ENCODE data around the gene PDE10A. TPM values are rescaled to one million over a fixed set of nuclear protein-coding genes. Genes with fewer than 3 reads are reported as not detected.

Gene PDE10A
- total and polyA plus RNA-seq, 9 of the 15 experiments (the other 6 are each of a cell fraction or from before 2014, with no cell fraction given) = 0.04 TPM; not detected in 8

GRCh38 chr6:165453395-165453794, 209.6 kb downstream of the PDE10A start:
- no peak for FAIRE-seq
- WGBS (ENCODE audit: insufficient coverage, low coverage, missing lambda C conversion rate) = 3% methylated on average over 2 of the region's 2 CpGs
- in situ Hi-C loops (cut with MboI) = no loop called here
- no TSS peak for BruUV-seq (replicated peaks)
- DNase-seq (ENCODE audit: extremely low read depth in 1 of 4, low spot score in 3 of 4) = no peak
- no peak overlapping the region for H3K4me3 ChIP-seq
- no peaks in the 10 kb centered on the region for H3K79me2 ChIP-seq (ENCODE audit: control insufficient read depth, insufficient read depth, low read length)
- no peaks in the 10 kb centered on the region for H3K36me3 ChIP-seq (ENCODE audit: control insufficient read depth, insufficient read depth, low read length)
- ChIA-PET CTCF (ENCODE audit: low intra/inter-chr PET ratio) (no interaction called here), POLR2A (no interaction called here)
- no peak overlapping the region for H3K27ac ChIP-seq (ENCODE audit: extremely low read depth, low read depth, low read length)
- H3K9me1 ChIP-seq (ENCODE audit: control insufficient read depth, insufficient read depth, low read length) = no peaks in the 10 kb centered on the region
- H4K20me1 ChIP-seq (replicated peaks; ENCODE audit: control insufficient read depth, insufficient read depth, low read length) = no peaks in the 10 kb centered on the region
- ATAC-seq = no peak
- TF ChIP-seq ZNF57 (CRISPR knock-in tag; IDR thresholded peaks at IDR 0.05) (no peak), MTA2 (IDR thresholded peaks at IDR 0.05; ENCODE audit: low read depth) (no peak), NUFIP1 (IDR thresholded peaks at IDR 0.05; ENCODE audit: partially characterized antibody) (no peak), ESRRA (IDR thresholded peaks at IDR 0.05; ENCODE audit: borderline replicate concordance, low read depth) (no peak), PHF8 (IDR thresholded peaks at IDR 0.05; ENCODE audit: borderline replicate concordance, low read length) (no peak), POLR3A (IDR thresholded peaks at IDR 0.05; ENCODE audit: borderline replicate concordance, extremely low read depth, insufficient read depth, insufficient read length) (no peak), ZNF561 (CRISPR knock-in tag; conservative IDR thresholded peaks at IDR 0.05) (no peak), TAF15 (IDR thresholded peaks at IDR 0.05; ENCODE audit: low read depth, low read length) (no peak), MYNN (IDR thresholded peaks at IDR 0.05) (no peak), MYNN (CRISPR knock-in tag; IDR thresholded peaks at IDR 0.05) (no peak), ZBTB26 (CRISPR knock-in tag; IDR thresholded peaks at IDR 0.05) (no peak), GTF2B (IDR thresholded peaks at IDR 0.05; ENCODE audit: extremely low read depth, insufficient read length) (no peak), SUPT5H (IDR thresholded peaks at IDR 0.05) (no peak), WHSC1 (IDR thresholded peaks at IDR 0.05; ENCODE audit: low read length) (no peak), ILK (tag; IDR thresholded peaks at IDR 0.05; ENCODE audit: borderline replicate concordance, low read depth) (no peak)
- H3K9me3 ChIP-seq (replicated peaks; ENCODE audit: control insufficient read depth, insufficient read depth, low read depth, low read length) = no peaks in the 10 kb centered on the region
- H3K4me1 ChIP-seq (replicated peaks in 1 of 2; ENCODE audit: control insufficient read depth in 2 of 2, insufficient read depth in 2 of 2, low read length in 2 of 2) = no peaks in the 10 kb centered on the region
- no peak overlapping the region for H3K4me2 ChIP-seq (ENCODE audit: insufficient read depth, low read length)
- intact Hi-C loops (cut with micrococcal nuclease) = no loop called here
- no peak overlapping the region for H3K9ac ChIP-seq (ENCODE audit: insufficient read depth in 1 of 2, low read depth in 2 of 2, low read length in 2 of 2)
- no peak overlapping the region for H2AFZ ChIP-seq (ENCODE audit: low read depth, low read length)
- no peaks in the 10 kb centered on the region for H3K27me3 ChIP-seq (ENCODE audit: control insufficient read depth in 2 of 2, insufficient read depth in 2 of 2, low read length in 2 of 2)
